Large intestine (tissue), 3 donors: ENCODE measurements around the gene RPL21. TPM values are rescaled to one million over a fixed set of nuclear protein-coding genes. Genes with fewer than 3 reads are reported as not detected.
"Not testable (repeated sequence)": the region's sequence is repeated elsewhere in the genome, so short reads cannot be mapped to it uniquely, and the experiment has no call there.

Source experiments
- DNase-seq, 2 donors: peaks; one replicate each; pipeline versions ENCODE4 v3.0.0 to v3.0.0-alpha.2; 2013
- H3K27ac ChIP-seq: one replicate; pipeline ENCODE4 v1.5.1; 2013; ENCODE audit warnings: low read length
- H3K27me3 ChIP-seq: 2 replicates; pipeline ENCODE4 v1.6.1; 2013; ENCODE audit warnings: low read length; ENCODE audit not compliant: control insufficient read depth, insufficient read depth
- H3K36me3 ChIP-seq: 2 replicates; pipeline ENCODE4 v1.6.1; 2013; ENCODE audit warnings: low read length; ENCODE audit not compliant: control insufficient read depth, insufficient read depth
- H3K4me1 ChIP-seq: one replicate; pipeline ENCODE4 v1.6.1; 2013; ENCODE audit warnings: low read length; ENCODE audit not compliant: control insufficient read depth, insufficient read depth
- H3K4me3 ChIP-seq: one replicate; pipeline ENCODE4 v1.5.1; 2013; ENCODE audit warnings: low read length
- H3K9me3 ChIP-seq: one replicate; pipeline ENCODE4 v1.6.1; 2013; ENCODE audit warnings: mild to moderate bottlenecking, low read depth, low read length, moderate library complexity; ENCODE audit not compliant: control insufficient read depth
- WGBS: methylation state at CpG from one replicate; pipeline ENCODE4 v1.1.5; 2013; ENCODE audit warnings: low lambda C conversion rate; ENCODE audit not compliant: insufficient coverage; 5-methylcytosine and 5-hydroxymethylcytosine counted together
- polyA plus RNA-seq: library from polyadenylated mRNA; unstranded; fragments of 120-200 nt; gene quantifications from one replicate; pipeline ENCODE4 v1.2.1, GENCODE V29; 2013

Gene RPL21
- polyA plus RNA-seq, 1 donor = 1,529 TPM

DNA sequence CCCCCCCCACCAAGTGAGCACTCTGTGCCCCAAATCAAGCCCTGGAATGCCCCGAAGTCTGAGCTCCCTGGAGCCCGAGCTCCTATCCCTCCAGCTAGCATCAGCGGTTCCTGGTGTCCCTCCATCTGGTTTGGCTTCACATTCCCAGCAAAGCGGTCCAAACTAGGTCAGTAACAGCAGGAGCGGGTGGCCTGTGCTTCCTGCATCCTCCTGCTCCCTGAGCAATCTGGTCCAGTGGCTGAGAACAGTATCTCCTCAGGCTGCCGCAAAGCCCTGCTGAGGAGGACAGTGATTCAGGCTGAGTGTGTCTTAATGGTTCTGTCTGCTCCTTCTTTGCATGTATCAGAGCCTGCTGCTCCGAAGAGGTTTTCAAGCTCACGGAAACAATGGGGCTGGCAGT, 45.1 kb downstream of the RPL21 start:
- WGBS = no CpG with 5 or more reads among the region's 8 CpGs

DNA sequence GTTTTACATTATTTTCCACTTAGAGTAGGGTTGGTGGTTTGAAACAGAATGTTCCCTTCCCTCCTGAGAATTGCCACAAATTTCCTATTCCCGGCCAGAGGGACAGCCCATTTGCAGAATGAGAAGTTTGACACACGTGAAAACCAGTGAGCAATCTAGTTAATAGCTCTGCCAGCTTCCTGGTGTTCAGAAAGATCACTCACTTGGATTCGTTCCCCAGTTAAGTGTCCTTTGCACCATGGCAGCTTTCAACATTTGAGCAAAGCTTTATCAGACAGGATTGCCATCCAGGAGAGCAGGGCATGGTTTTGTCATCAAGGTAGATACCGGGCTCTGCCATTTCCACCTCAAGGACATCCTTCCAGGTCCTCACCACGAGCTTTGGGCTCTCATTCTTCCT, 47.5 kb downstream of the RPL21 start:
- H3K4me1 ChIP-seq = no peaks in the 10 kb centered on the region
- 86% methylated on average over 1 of the region's 5 CpGs for WGBS
- no peak overlapping the region for H3K27ac ChIP-seq
- peaks cover 4% of the 10 kb centered on the region for H3K27me3 ChIP-seq
- no peak for DNase-seq
- H3K36me3 ChIP-seq = no peaks in the 10 kb centered on the region
- no peak overlapping the region for H3K4me3 ChIP-seq
- no peaks in the 10 kb centered on the region for H3K9me3 ChIP-seq

More for the DNA sequence above, 45.1 kb downstream of the RPL21 start:
- no peaks in the 10 kb centered on the region for H3K4me1 ChIP-seq
- peaks cover 4% of the 10 kb centered on the region for H3K27me3 ChIP-seq
- no peak for DNase-seq
- no peak overlapping the region for H3K27ac ChIP-seq
- H3K9me3 ChIP-seq = no peaks in the 10 kb centered on the region
- no peaks in the 10 kb centered on the region for H3K36me3 ChIP-seq
- no peak overlapping the region for H3K4me3 ChIP-seq

DNA sequence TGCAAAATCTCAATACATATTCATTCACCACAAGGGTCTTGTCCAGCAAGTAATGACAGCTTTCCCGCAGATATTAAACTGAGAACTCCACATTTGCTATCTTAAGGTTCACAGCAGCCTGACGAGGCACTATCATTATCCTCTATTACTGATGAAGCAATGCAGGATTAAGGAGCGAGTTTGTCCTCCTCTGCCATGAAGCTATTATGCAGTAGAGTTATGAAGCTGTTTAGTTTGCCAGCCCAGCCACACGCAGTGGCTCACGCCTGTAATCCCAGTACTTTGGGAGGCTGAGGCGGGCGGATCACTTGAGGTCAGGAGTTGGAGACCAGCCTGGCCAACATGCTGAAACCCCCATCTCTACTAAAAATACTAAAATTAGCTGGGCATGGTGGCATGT, 49.0 kb downstream of the RPL21 start:
- H3K36me3 ChIP-seq, DNase-seq: not testable (repeated sequence)
- WGBS = no CpG with 5 or more reads among the region's 7 CpGs

DNA sequence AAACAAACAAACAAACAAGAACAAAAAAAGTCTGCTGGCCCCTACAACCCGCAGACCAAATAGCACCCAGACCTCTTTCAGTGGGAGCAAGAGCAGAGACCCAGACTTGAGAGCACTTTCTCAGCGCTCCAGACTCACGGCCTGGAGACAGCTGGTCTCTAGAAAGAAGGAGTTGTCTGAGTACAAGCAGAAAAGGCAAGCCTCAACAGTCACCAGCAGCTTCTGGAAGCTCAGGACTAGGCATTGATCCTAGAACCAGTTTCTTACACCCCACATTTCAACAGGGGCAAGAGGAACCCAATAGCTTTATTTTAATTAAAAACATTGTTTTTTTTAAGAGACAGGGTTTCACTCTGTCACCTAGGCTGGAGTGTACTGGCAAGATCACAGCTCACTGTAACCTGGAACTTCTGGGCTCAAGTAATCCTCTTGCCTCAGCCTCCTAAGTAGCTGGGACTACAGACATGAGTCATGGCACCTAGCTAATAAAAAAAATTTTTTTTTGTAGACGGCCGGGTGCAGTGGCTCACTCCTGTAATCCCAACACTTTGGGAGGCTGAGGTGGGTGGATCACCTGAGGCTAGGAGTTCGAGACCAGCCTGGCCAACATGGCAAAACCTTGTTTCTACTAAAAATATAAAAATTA, 49.7 kb downstream of the RPL21 start:
- WGBS = no CpG with 5 or more reads among the region's 6 CpGs
- no peaks in the 10 kb centered on the region for H3K36me3 ChIP-seq
- no peak for DNase-seq
- no peaks in the 10 kb centered on the region for H3K9me3 ChIP-seq
- H3K27ac ChIP-seq = no peak overlapping the region
- peaks cover 3% of the 10 kb centered on the region for H3K27me3 ChIP-seq
- H3K4me1 ChIP-seq = no peaks in the 10 kb centered on the region
- no peak overlapping the region for H3K4me3 ChIP-seq

More for the DNA sequence above, 49.0 kb downstream of the RPL21 start:
- not testable (repeated sequence) for H3K27ac ChIP-seq, H3K4me1 ChIP-seq, H3K27me3 ChIP-seq, H3K9me3 ChIP-seq, H3K4me3 ChIP-seq

DNA sequence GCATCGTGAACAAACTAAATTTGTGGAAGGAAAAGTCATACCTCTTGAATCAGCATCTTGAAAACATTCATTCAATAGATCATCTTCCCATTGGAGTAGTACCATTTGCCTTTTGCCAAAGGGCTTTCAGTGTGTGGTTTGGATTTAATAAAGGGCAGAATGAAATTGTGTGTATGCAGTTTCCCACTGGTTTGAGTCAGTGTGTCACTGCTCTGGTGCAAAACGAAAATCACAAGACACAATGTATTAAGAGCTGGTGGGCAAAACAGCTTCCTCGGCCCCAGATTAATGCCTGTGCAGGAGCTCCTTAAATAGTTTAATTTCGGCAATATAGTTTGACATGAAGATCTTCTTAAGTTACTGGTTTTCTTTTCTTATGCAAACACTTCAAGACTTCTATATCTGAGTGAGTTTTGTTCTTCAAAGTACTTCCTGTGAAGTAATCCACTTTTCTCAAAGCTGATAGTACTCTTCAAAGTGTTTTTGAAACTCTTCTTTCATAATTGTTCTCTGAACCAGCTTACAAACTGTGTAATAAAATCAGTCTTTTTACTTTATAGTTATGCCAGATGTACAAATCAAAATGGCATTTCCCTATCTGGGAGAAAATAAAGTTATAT, 51.4 kb downstream of the RPL21 start:
- Histone ChIP-seq H3K4me3 (no peak overlapping the region), H3K9me3 (no peaks in the 10 kb centered on the region), H3K27ac (no peak overlapping the region), H3K4me1 (no peaks in the 10 kb centered on the region), H3K27me3 (no peaks in the 10 kb centered on the region), H3K36me3 (no peaks in the 10 kb centered on the region)
- DNase-seq = no peak
- WGBS = 50% methylated on average over 2 of the region's 4 CpGs

DNA sequence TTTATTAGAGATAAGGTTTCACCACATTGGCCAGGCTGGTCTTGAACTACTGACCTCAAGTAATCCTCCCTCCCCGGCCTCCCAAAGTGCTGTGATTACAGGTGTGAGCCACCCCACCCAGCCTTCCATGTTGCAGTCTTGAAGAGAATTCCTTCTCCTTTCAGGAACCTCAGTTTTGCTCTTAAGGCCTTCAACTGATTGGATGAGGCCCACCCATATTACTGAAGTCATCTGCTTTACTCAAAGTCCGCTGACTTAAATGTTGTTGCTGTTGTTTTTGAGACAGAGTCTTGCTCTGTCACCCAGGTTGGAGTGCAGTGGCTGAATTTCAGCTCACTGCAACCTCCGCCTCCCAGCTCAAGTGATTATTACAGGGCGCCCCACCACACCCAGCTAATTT, 52.7 kb downstream of the RPL21 start:
- Histone ChIP-seq H3K4me1 (no peaks in the 10 kb centered on the region), H3K9me3 (no peaks in the 10 kb centered on the region), H3K27me3 (no peaks in the 10 kb centered on the region), H3K36me3 (no peaks in the 10 kb centered on the region), H3K4me3 (no peak overlapping the region), H3K27ac (no peak overlapping the region)
- DNase-seq = no peak
- WGBS = no CpG with 5 or more reads among the region's 4 CpGs

DNA sequence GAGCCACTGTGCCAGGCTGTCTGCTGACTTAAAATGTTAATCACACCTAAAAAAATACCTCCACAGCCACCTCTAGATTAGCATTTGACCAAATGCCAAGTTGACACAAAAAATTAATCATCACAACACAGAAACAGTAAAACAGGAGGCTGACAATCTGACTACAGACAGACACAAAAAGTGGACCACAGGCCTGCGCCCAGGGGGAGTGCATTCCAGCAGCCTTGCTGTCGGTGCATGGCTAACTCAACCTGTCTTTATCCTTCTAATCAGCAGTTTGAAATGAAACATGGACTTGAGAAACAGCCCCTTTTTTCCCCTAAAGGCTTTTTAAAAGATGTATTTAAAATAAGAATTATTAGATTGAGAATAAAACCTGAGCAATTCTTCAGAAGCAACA, 53.3 kb downstream of the RPL21 start:
- H3K36me3 ChIP-seq = no peaks in the 10 kb centered on the region
- H3K27ac ChIP-seq = no peak overlapping the region
- no peaks in the 10 kb centered on the region for H3K4me1 ChIP-seq
- H3K9me3 ChIP-seq = no peaks in the 10 kb centered on the region
- no peak overlapping the region for H3K4me3 ChIP-seq
- no peaks in the 10 kb centered on the region for H3K27me3 ChIP-seq
- no peak for DNase-seq
- WGBS = no CpG with 5 or more reads among the region's 2 CpGs

Other genes with a start within 250 kb of the RPL21 start
- gene USP12, start 79.7 kb upstream of the RPL21 start, polyA plus RNA-seq = 52.7 TPM
- gene RASL11A, start 19.3 kb downstream of the RPL21 start, polyA plus RNA-seq = 9.0 TPM
- 68.4 TPM for gene GTF3A, start 173.1 kb downstream of the RPL21 start, polyA plus RNA-seq
- gene MTIF3, start 199.0 kb downstream of the RPL21 start, polyA plus RNA-seq = 77.3 TPM